Thymus (tissue), 11 donors: ENCODE results near the gene TCF7. TPM values are rescaled to one million over a fixed set of nuclear protein-coding genes. Genes with fewer than 3 reads are reported as not detected.

ENCODE experiments used
- DNase-seq, 9 donors: peaks; one replicate each; pipeline ENCODE4 v3.0.0-alpha.2; 2013; ENCODE audit warnings: low spot score in 9 of 9, low read depth in 6 of 9, missing footprints in 1 of 9
- H3K27ac ChIP-seq, 2 donors: one replicate each; pipeline ENCODE4 v1.5.1; 2013; ENCODE audit warnings: control low read depth in 1 of 2, low read depth in 1 of 2, low read length in 1 of 2, mild to moderate bottlenecking in 1 of 2, moderate library complexity in 1 of 2
- H3K27me3 ChIP-seq, 2 donors: one replicate each; pipeline ENCODE4 v1.5.1; 2013; ENCODE audit warnings: low read length in 1 of 2; ENCODE audit not compliant: control insufficient read depth in 2 of 2, insufficient read depth in 1 of 2
- H3K36me3 ChIP-seq, 2 donors: one replicate each; pipeline ENCODE4 v1.5.1; 2013; ENCODE audit warnings: low read length in 1 of 2, mild to moderate bottlenecking in 1 of 2, moderate library complexity in 1 of 2; ENCODE audit not compliant: control insufficient read depth in 2 of 2, insufficient read depth in 2 of 2
- H3K4me1 ChIP-seq, 2 donors: one replicate each; pipeline ENCODE4 v1.5.1; 2013; ENCODE audit warnings: low read length in 2 of 2; ENCODE audit not compliant: control insufficient read depth in 2 of 2, insufficient read depth in 2 of 2
- H3K4me3 ChIP-seq, 2 donors: one replicate each; pipeline ENCODE4 v1.5.1; 2013; ENCODE audit warnings: low read length in 2 of 2, control low read depth in 1 of 2, mild to moderate bottlenecking in 1 of 2
- H3K9me3 ChIP-seq, 2 donors: one replicate each; pipeline ENCODE4 v1.5.1; 2013; ENCODE audit warnings: low read length in 1 of 2, mild to moderate bottlenecking in 1 of 2; ENCODE audit not compliant: control insufficient read depth in 2 of 2, insufficient read depth in 1 of 2
- WGBS: extraction: QIAGEN DNeasy Blood & Tissue Kit; methylation state at CpG from one replicate; pipeline ENCODE4 v1.1.7; 2013; 5-methylcytosine and 5-hydroxymethylcytosine counted together
- polyA plus RNA-seq: library from polyadenylated mRNA; stranded (reverse); fragments of 200-250 nt; gene quantifications from one replicate; pipeline ENCODE4 v1.2.3, GENCODE V29; 2013
- total RNA-seq: library from RNA; stranded (reverse); fragments of 120-200 nt; gene quantifications from one replicate; pipeline ENCODE4 v1.2.4, GENCODE V29; 2013
- donor health status: healthy.

TCF7 gene
- total and polyA plus RNA-seq, 2 donors = 247 to 265 TPM

- H3K36me3 ChIP-seq = peaks cover 47 to 48% of the 10 kb centered on the region in 2 donors
- H3K4me3 ChIP-seq = peak overlapping the region; percentile 88 to 92
- WGBS = under 1% methylated on average over 110 of the region's 110 CpGs
- peaks cover 0 to 20% of the 10 kb centered on the region in 2 donors for H3K27me3 ChIP-seq
- peaks cover 0 to 8% of the 10 kb centered on the region in 2 donors for H3K9me3 ChIP-seq
- peaks cover 22 to 46% of the 10 kb centered on the region in 2 donors for H3K4me1 ChIP-seq
- peak overlapping the region; percentile 96 to 97 for H3K27ac ChIP-seq
- DNase-seq = peak in 8 of 9 donors; percentile 67 to 94 (median 88)
These were observed 665 bp downstream of the TCF7 start for GRCh38 chr5:134114886-134115805.

- DNase-seq = no peak
These were observed 1.3 kb downstream of the TCF7 start for GRCh38 chr5:134115806-134116175.

GRCh38 chr5:134116286-134116685 lies 1.8 kb downstream of the TCF7 start:
- peaks cover 56 to 58% of the 10 kb centered on the region in 2 donors for H3K36me3 ChIP-seq
- WGBS = 19% methylated on average over 10 of the region's 10 CpGs
- H3K9me3 ChIP-seq = peaks cover 0 to 8% of the 10 kb centered on the region in 2 donors
- no peak for DNase-seq
- H3K27ac ChIP-seq = peak overlapping the region; percentile 96 to 97
- H3K4me3 ChIP-seq = peak overlapping the region; percentile 88 to 92
- peaks cover 15 to 46% of the 10 kb centered on the region in 2 donors for H3K4me1 ChIP-seq
- peaks cover 0 to 20% of the 10 kb centered on the region in 2 donors for H3K27me3 ChIP-seq

More at GRCh38 chr5:134115806-134116175, 1.3 kb downstream of the TCF7 start:
- peak overlapping the region; percentile 88 to 92 for H3K4me3 ChIP-seq
- H3K36me3 ChIP-seq = peaks cover 53 to 54% of the 10 kb centered on the region in 2 donors
- peaks cover 17 to 46% of the 10 kb centered on the region in 2 donors for H3K4me1 ChIP-seq
- peaks cover 0 to 20% of the 10 kb centered on the region in 2 donors for H3K27me3 ChIP-seq
- H3K27ac ChIP-seq = peak overlapping the region; percentile 96 to 97
- WGBS = 10% methylated on average over 13 of the region's 13 CpGs
- peaks cover 0 to 8% of the 10 kb centered on the region in 2 donors for H3K9me3 ChIP-seq

- Histone ChIP-seq H3K27me3 (peaks cover 0 to 20% of the 10 kb centered on the region in 2 donors), H3K4me1 (peaks cover 11 to 46% of the 10 kb centered on the region in 2 donors), H3K4me3 (peak overlapping the region; percentile 88 to 92), H3K9me3 (peaks cover 0 to 8% of the 10 kb centered on the region in 2 donors), H3K36me3 (peaks cover 63 to 65% of the 10 kb centered on the region in 2 donors), H3K27ac (peak overlapping the region; percentile 96 to 97)
- peak in 1 of 9 donors; percentile 75 for DNase-seq
- WGBS = 19% methylated on average over 12 of the region's 12 CpGs
These were observed 2.6 kb downstream of the TCF7 start for GRCh38 chr5:134116789-134117761.

- Histone ChIP-seq H3K9me3 (peaks cover 0 to 6% of the 10 kb centered on the region in 2 donors), H3K27me3 (peaks cover 0 to 16% of the 10 kb centered on the region in 2 donors), H3K27ac (peak overlapping the region; percentile 96 to 97), H3K4me1 (peaks cover 11 to 47% of the 10 kb centered on the region in 2 donors), H3K4me3 (peak overlapping the region; percentile 88 to 92), H3K36me3 (peaks cover 76 to 78% of the 10 kb centered on the region in 2 donors)
- 46% methylated on average over 4 of the region's 4 CpGs for WGBS
- DNase-seq = no peak
These were observed 3.8 kb downstream of the TCF7 start for GRCh38 chr5:134118212-134118835.

GRCh38 chr5:134119720-134120119 lies 5.2 kb downstream of the TCF7 start:
- H3K27me3 ChIP-seq = peaks cover 0 to 7% of the 10 kb centered on the region in 2 donors
- DNase-seq = peak in 1 of 9 donors; percentile 53
- H3K4me3 ChIP-seq = peak overlapping the region; percentile 88 to 92
- peak overlapping the region; percentile 90 to 97 for H3K27ac ChIP-seq
- H3K36me3 ChIP-seq = peaks cover 89 to 92% of the 10 kb centered on the region in 2 donors
- H3K4me1 ChIP-seq = peaks cover 25 to 51% of the 10 kb centered on the region in 2 donors
- no peaks in the 10 kb centered on the region for H3K9me3 ChIP-seq
- 32% methylated on average over 12 of the region's 12 CpGs for WGBS

- WGBS = 52% methylated on average over 17 of the region's 17 CpGs
- DNase-seq = no peak
- peak overlapping the region; percentile 88 to 92 for H3K4me3 ChIP-seq
- H3K27ac ChIP-seq = peak overlapping the region; percentile 90 to 97
- H3K9me3 ChIP-seq = no peaks in the 10 kb centered on the region
- H3K27me3 ChIP-seq = peaks cover 0 to 5% of the 10 kb centered on the region in 2 donors
- peaks cover 33 to 59% of the 10 kb centered on the region in 2 donors for H3K4me1 ChIP-seq
- peaks cover 97 to 98% of the 10 kb centered on the region in 2 donors for H3K36me3 ChIP-seq
These were observed 6.1 kb downstream of the TCF7 start for GRCh38 chr5:134120386-134121138.

GRCh38 chr5:134122530-134122929 lies 8.0 kb downstream of the TCF7 start:
- peaks cover 97 to 98% of the 10 kb centered on the region in 2 donors for H3K36me3 ChIP-seq
- peak in 6 of 9 donors; percentile 75 to 93 (median 86) for DNase-seq
- no peaks in the 10 kb centered on the region for H3K9me3 ChIP-seq
- peak overlapping the region; percentile 88 to 92 for H3K4me3 ChIP-seq
- no peaks in the 10 kb centered on the region for H3K27me3 ChIP-seq
- peak overlapping the region; percentile 89 to 97 for H3K27ac ChIP-seq
- WGBS = 11% methylated on average over 3 of the region's 3 CpGs
- H3K4me1 ChIP-seq = peaks cover 48 to 78% of the 10 kb centered on the region in 2 donors
